HG03175 (cell line): Measurements from ENCODE around the gene SULT1C2.

Experiments
- ATAC-seq: cut with Tn5 transposase; IDR thresholded peaks from one replicate; pipeline ENCODE4 v1.9.1; 2021; ENCODE audit warnings: mild to moderate bottlenecking, moderate library complexity; ENCODE audit not compliant: unreplicated experiment

SULT1C2 gene

GRCh38 chr2:108287169-108287568, 1.5 kb upstream of the SULT1C2 start:
- ATAC-seq, result no peak

DNA sequence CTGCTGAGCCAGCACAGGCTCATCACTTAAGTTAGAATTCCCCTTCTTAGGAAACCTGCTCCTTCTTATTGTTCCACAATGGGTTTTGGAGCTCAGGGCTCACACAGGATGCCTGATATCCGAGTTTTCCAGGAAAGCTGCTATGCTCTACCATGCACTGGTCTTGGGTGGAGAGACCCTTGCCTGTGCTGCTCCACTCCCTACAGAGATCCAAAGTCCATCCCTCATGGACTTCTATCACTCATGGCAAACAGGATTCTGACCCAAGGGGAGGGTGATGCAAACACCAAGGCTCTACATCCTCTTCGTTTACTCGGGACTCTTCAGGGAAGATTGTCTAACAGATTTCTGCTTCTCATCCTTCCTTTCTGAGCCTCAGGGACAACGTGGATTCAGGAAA, 5.2 kb downstream of the SULT1C2 start:
- no peak for ATAC-seq

GRCh38 chr2:108297436-108298141, 8.9 kb downstream of the SULT1C2 start:
- ATAC-seq, result no peak

DNA sequence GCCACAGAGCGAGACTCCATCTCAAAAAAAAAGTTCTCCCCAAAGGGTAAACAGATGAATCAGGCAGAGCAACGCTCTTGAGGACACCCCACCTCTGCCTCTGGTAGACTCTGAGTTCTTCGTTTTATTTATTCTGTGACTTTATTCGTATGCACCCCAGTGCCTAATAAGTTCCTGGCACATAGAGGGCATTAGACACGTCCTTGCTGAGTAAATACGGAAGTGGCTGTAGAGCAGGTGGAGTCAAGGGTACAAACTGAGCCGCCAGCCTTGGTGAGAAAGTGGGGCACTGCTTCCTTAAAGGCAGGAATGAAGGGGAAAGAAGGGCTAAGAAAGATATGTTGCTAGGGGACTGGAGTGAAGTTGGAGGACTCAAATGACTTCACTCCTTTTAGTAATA, 12.9 kb downstream of the SULT1C2 start:
- ATAC-seq, result no peak

DNA sequence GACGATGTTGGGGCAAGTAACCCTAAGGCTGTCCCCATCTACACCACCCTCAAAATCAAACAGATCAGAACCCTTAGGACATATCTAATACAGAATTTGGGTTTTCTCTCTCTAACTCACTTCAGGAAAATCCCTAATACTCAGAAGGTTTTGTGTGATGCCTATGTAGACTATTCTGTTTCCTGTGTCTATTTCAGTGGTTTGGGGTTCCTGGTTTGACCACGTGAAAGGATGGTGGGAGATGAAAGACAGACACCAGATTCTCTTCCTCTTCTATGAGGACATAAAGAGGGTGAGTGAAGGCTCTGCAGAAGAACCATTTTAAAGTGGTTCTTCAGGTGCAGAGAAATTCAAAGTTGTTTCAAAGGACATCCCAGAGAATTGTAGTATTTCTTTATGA, 16.3 kb downstream of the SULT1C2 start:
- ATAC-seq, result peak; percentile 52

GRCh38 chr2:108305901-108306300, 17.2 kb downstream of the SULT1C2 start:
- no peak for ATAC-seq

DNA sequence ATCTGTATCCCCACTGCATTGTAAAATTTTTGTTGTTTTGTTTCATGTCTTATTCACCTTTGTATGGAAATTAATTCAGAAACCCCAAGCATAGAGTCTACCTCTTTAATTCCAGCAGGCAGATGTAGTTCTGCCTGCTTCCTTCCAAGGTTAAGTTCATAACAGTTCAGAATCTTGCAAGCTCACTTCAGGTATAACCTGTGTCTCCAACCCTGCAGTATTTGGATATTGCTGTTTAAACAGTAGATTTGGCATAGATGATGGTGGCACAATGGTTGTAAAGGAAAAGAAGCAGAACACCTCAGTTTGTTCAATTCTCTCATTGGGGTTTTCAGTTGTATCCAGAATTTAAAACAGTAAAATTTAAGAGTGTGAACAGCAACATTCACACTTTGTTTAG, 21.2 kb downstream of the SULT1C2 start:
- no peak for ATAC-seq

GRCh38 chr2:108314586-108315296, 26.0 kb downstream of the SULT1C2 start:
- no peak for ATAC-seq

DNA sequence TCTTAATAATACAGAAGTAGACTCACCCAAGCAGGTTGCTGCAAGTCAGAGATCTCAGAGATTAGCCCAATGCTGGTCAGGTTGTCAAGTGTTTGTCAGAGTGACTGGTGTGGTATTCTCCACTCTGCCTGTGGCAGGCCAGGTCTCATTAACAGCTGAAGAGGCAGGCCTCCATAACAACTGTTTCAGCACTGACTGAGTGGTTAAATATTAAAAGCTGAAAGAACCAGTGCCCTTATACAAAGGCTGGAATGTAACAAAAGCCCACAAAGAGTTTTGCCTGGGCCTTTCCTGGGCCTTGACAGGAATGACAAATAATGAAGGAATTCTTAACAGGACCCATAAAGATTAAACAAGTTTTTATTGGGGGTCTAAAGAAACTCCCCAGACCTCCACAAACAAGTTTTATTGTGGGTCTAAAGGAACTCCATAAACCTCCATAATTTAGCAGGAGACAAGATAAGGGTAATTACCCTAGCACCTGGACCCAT, 26.8 kb downstream of the SULT1C2 start:
- ATAC-seq, result no peak

DNA sequence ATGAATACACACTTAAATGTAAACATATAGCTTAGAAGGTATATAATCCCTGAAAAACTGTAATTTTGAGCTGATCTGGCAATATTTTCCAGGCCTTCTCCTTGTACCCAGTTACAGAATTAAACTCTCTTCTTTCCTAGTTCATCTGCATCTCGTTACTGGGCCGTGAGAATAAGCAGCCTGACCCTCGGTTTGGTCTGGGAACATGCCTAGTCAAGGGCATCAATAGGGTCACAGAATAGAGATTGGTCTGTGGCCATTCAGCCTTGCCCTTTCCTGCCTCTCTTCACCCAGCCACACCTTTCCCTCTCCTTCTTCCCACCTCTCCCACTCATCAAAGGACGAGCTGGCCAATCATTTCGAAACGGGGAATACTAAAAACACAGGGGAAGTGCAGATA, 27.3 kb downstream of the SULT1C2 start:
- no peak for ATAC-seq

DNA sequence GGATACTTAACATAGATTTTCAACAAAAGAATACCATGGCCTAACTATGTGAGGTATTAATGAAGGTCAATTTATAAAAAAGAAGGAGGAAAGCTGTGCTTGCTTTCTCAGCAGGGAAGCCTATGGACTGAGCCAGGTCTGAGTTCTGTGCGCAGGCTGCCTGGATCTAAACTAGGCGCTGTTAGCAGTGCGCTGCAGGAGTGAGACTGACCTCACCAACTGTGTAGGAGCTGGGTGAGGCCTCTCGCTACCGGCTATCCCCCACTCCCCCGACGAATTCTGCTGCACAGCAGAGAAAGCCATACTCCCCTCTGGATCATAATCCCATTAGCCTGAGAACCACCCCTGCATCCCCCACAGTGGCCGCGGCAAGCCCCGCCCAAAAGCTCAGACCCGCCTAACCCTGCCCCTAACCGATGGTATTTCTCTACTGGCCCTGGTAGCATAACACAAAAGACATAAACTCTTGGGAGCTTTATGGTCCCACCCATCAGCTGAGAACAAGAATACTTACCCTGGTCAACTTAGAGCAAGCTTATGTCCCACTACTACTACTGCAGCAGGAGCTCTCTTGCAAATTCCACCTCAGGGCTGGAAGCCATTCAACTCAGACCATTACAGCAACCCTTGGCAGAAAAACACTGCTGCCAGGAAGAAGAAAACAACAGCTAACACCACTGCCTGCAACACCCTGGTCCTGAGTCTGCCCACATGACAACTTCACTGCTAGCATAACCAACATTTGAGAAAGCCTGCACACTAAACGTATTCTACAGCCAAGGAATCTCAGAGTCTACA, 28.0 kb downstream of the SULT1C2 start:
- ATAC-seq, result no peak

DNA sequence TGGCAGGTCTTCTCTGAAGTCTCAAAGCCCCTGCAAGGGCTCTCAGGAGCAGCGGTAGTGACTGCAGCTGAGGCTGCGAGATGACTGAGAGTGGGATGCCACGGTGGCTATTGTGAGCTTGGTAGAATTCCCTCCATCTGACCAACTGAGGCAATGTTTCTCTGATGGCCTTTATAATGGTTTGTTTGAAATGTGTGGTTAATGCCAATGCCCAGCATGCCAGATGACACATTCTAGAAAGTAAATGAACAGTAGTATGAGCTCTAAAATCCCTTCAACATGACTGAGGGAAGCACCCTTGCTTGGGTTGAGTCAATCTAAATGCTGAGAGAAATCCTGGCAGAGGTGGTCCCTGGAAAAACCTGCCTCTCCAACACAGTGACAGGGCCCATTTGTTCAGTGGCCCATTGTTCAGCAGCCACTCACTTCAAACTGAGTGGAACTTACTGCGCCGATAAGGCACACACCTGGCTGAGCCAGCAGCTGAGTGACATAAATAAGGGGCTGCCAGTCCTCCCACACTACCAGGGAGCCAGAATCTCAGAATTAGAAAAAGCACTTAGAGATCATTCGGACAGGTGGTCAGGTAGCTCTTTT, 31.7 kb downstream of the SULT1C2 start:
- ATAC-seq, result no peak

DNA sequence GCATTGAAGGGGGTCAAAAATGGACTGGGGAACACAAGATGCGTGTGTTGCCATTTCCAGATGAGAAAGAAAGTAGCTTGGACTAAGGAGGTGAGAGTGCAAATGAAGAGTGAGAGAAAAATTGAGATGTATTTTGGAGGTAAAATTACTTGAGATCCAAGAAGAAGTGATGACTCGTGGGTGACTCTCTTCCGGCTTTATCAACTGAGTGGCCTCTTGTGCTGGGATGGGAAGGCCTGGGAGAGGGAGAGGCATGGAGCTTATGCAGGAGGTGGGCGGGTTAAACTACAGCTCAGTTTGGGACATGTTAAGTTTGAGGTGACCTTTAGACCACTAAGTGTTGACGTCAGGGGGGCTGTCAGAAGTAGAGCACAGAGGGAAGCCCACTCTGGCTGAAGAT, 34.9 kb downstream of the SULT1C2 start:
- ATAC-seq, result no peak

DNA sequence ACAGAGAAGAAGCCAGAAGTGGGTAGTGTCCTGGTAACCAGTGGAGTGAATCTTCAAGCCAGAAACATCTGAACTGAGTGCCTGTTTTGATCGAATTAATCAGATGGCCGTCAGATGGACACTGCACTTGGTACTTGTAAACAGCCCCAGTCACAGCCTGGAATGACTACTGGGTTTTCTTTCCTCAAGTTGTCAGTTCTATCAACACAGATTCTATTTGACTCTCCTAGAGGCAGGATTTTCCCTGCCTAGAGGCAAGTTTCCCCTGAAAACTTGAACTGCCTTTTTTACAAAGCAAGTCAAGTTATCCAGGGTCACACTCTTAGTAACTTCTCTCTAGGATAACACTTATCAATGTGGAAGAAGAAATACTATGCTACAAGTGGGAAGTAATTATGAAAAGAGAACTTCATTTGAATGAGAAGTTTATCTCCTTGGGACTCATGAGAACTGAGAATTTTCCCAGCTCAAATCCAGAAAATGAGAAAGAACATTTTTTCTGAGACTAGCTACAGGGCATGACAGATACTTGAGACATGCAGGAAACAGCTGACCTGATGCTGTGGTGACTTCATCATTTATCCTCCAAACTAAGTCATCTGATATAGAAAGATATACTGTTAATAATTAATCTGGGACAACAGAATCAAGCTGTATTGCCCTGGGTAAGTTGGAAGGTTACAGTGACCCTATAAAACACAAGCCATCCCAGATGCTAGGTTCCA, 36.0 kb downstream of the SULT1C2 start:
- no peak for ATAC-seq

DNA sequence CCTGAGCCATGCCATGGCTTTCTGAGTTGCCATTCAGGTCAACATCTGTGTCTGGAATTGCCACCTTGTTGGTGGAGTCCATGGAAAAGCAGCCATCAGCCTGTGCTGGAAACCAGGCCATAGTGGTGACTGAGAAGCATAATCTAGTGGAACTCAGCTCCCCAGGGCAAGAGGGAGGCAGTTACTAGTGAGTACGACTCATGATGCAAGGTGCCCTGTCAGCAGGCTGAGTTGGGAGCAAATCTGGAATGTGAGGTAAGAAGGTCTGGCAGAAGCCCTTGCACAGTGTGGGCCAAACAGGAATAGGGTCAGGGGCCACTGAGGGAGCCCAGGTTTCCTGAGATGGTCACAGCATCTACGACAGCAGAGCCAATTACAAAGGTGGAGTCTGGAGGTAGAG, 37.1 kb downstream of the SULT1C2 start:
- ATAC-seq, result no peak

- no peak for ATAC-seq
These were observed 41.1 kb downstream of the SULT1C2 start for GRCh38 chr2:108329771-108330170.

GRCh38 chr2:108330979-108331378, 42.3 kb downstream of the SULT1C2 start:
- ATAC-seq, result no peak

DNA sequence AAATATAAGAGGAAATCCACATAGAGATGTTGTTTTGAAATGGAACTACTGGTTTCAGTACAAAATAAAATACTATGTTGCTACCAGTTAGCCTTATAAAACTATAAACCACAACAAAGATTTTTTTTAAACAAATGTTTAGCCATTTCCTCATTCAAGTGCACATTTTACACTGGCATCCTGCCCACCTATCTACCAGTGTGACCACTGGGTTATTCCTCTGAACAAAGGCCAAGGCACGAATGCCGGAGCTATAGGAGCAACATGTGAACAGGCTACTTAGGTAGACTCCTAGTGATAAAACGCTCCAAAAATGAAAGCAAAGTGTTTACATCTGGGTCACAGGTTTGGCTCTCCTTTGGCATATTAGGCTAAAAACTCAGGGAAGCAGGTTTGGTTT, 57.3 kb downstream of the SULT1C2 start:
- ATAC-seq, result no peak

- ATAC-seq, result no peak
These were observed 58.1 kb downstream of the SULT1C2 start for GRCh38 chr2:108346827-108347226.

DNA sequence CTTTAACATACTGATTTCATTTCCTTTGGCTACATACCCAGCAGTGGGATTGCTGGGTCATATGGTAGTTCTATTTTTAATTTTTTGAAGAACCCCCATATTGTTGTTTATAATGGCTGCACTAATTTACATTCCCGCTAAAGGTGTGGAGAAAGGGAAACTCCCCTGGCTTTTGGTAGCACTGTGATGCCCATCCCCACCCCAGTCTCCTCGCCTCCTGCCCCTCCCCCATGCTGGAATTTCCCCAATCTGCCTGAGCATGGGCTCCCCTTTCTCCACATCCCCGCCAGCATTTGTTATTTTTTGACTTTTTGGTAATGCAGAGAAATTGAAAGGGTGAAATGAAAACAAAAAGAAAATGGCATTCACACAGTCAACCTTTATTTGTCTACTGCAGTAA, 59.1 kb downstream of the SULT1C2 start:
- no peak for ATAC-seq
